ENCODE measurements around the gene ARHGAP45.

ARHGAP45 gene

DNA sequence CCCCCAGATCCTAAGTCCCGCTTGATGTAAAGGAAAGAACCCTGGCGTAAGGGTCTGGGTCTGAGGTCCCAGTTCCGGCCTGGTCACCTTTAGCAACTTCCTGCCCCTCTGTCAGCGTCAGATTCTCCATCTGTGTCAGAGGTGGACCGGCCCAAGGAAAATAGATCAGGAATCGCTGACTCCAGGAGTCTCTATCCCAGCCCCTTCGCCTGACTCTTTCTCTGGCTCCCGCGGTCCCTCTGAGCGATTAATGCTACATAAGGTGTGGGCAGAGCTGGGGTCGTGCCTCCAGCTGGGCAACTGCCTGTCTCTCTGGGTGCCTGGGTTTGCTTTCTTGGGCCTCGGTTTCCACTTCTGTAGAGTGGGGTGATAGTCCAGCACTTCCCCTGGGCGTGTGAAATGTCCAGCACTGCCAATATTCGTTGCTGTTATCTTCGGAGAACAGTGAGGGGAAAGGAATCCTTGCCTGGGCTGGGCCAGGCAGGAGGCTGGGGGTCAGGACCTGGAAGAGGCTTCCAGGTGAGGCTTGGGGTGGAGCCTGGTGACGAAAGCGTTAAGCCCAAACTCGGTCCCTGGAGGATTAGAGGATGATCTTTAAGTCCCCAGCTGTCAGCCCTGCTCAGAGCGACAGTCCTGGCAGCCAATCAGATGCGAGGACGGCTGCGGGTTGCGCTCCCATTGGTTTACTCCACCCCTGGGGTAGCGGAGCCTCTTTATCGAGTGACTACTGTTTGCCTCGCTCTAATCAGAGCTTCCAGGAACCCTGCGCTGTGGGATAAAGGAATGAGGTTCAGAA, 26.3 kb upstream of the ARHGAP45 start:
- DNase-seq: peak; percentile 97

DNA sequence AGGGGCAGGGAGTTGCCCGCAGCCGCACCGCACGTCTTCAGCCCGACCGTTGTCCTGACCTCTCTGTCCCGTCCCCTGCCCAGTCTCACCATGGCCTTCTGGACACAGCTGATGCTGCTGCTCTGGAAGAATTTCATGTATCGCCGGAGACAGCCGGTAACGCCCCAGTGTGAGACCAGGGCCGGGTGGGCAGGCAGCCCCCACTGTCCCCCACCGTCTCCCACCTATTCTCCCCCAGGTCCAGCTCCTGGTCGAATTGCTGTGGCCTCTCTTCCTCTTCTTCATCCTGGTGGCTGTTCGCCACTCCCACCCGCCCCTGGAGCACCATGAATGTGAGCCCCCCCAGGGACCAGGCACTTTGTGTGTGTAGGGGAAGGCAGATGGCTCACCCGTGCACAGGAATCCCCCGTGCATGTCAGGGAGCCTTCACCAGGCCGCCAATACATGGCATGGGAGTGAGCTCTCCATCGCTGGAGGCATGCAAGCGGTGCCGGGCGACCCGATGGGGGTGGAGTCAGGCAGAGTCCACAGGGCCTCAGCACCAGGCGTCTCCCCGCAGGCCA, 25.6 kb upstream of the ARHGAP45 start:
- no peak for DNase-seq

DNA sequence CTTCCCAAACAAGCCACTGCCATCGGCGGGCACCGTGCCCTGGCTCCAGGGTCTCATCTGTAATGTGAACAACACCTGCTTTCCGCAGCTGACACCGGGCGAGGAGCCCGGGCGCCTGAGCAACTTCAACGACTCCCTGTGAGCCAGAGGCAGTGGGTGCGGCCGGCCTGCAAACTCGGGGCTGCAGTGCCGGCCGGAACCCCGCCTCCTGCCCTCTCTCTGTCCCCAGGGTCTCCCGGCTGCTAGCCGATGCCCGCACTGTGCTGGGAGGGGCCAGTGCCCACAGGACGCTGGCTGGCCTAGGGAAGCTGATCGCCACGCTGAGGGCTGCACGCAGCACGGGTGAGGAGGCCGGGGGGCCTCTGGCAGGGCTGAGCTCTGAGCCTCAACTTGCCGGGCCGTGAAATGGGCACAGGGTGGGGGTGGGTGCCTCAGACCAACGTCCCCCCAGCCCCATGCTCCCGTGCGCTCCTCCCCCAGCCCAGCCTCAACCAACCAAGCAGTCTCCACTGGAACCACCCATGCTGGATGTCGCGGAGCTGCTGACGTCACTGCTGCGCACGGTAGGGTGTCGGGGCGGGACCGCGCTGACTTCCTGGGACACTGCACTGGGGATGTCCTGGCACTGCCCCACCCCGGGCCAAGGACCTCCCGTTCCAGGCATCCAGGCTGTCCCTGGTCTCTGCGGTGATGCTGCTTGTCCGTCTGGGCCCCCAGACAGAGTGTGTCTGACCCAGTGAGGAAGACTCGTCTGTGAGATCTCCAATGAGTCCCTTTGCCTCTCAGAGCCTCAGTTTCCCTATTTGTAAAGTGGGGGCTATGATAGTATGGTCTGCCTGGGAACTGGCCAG, 24.9 kb upstream of the ARHGAP45 start:
- no peak for DNase-seq

DNA sequence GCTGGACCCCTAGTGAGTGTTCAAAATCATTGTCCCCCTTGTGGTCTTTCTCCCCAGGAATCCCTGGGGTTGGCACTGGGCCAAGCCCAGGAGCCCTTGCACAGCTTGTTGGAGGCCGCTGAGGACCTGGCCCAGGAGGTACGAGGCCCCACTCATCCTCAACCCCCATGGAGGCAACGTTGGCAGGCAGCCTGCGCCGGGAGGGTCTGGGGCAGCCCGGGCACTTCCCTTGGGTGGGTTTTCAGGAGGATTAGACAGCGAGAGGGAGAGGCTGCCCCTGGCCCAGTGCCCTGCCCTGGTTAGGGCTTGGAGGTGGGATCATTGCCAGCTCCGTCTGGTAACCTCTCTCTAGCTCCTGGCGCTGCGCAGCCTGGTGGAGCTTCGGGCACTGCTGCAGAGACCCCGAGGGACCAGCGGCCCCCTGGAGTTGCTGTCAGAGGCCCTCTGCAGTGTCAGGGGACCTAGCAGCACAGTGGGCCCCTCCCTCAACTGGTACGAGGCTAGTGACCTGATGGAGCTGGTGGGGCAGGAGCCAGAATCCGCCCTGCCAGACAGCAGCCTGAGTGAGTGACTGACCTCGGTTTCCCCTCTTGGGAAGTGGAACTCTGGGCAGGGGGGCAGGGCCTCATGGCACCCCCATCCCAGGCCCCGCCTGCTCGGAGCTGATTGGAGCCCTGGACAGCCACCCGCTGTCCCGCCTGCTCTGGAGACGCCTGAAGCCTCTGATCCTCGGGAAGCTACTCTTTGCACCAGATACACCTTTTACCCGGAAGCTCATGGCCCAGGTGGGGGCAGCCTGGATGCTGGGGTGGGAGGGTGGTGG, 24.1 kb upstream of the ARHGAP45 start:
- DNase-seq: no peak

DNA sequence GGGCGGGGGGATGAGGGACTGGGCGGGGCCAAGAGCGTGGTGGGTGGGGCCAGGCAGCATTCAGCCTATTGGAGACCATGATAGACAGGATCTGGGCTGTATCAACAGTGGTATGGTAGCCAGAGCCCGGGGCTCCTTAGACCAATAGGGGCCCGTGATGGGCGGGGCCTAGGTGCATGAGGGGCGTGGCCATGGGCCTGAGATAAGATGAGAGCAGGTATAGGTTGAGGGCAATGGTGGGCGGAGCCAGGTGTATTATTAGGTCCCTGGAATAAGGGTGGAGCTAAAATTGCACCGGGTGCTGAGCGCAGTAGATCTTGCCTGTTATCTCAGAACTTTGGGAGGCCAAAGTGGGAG, 21.7 kb upstream of the ARHGAP45 start:
- peak; percentile 53 for DNase-seq

DNA sequence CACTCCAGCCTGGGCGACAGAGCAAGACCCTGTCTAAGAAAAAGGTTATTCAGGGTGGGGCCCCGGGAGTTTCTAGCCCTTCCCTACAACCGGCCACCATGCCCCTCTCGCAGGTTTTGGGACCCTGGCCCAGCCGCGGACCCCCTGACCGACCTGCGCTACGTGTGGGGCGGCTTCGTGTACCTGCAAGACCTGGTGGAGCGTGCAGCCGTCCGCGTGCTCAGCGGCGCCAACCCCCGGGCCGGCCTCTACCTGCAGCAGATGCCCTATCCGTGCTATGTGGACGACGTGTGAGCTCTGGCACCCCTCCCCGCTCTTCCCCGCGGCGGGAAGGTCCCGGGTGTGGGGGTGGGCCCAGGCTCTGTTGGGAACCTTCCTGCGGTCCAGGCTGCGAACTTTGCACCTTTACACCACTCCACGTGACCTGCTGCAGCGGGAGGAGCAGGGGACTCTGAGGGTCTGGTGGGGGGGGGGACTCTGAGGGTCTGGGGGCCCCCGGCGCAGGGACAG, 20.8 kb upstream of the ARHGAP45 start:
- no peak for DNase-seq

DNA sequence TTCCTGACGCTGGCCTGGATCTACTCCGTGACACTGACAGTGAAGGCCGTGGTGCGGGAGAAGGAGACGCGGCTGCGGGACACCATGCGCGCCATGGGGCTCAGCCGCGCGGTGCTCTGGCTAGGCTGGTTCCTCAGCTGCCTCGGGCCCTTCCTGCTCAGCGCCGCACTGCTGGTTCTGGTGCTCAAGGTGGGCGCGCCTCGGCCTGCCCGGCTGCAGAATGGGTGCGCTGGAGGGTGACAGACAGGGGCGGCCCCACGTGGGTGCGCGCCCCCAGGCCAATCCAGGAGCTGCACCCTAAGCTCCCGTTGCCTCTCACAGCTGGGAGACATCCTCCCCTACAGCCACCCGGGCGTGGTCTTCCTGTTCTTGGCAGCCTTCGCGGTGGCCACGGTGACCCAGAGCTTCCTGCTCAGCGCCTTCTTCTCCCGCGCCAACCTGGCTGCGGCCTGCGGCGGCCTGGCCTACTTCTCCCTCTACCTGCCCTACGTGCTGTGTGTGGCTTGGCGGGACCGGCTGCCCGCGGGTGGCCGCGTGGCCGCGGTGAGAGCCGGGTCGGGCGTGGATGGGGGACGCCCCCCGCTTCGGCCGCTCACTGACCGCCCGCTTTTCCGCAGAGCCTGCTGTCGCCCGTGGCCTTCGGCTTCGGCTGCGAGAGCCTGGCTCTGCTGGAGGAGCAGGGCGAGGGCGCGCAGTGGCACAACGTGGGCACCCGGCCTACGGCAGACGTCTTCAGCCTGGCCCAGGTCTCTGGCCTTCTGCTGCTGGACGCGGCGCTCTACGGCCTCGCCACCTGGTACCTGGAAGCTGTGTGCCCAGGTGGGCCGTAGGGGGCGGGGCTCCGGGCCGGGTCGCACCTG, 19.9 kb upstream of the ARHGAP45 start:
- no peak for DNase-seq

DNA sequence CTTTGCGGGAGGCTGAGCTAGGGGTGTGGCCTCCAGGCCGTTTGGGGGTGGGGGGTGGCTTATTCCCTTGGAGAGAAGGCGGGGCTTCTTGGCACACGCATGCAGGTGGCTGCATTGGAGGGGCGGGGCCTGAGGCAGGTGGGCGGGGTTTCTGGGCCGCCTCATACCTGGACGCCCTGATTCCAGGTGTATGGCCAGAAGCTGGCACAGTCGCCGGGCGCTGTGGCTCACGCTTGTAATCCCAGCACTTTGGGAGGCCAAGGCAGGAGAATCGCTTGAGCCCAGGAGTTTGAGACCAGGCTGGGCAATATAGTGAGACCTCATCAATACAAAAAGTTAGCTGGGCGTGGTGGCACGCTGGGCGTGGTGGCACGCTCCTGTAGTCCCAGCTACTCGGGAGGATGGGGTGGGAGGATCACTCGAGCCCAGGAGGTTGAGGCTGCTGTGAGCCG, 19.2 kb upstream of the ARHGAP45 start:
- no peak for DNase-seq

DNA sequence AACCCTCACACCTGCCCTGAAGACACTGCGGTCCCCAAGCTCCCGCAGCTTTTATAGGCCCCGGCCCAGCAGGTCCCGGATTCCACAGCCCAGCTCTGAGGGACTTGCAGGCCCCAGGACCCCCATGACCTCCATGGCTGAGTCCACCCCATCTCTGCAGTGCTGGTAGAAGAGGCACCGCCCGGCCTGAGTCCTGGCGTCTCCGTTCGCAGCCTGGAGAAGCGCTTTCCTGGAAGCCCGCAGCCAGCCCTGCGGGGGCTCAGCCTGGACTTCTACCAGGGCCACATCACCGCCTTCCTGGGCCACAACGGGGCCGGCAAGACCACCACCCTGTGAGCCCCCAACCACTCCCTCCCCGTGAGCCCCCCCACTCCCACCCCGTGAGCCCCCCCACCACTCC, 17.9 kb upstream of the ARHGAP45 start:
- DNase-seq: no peak

DNA sequence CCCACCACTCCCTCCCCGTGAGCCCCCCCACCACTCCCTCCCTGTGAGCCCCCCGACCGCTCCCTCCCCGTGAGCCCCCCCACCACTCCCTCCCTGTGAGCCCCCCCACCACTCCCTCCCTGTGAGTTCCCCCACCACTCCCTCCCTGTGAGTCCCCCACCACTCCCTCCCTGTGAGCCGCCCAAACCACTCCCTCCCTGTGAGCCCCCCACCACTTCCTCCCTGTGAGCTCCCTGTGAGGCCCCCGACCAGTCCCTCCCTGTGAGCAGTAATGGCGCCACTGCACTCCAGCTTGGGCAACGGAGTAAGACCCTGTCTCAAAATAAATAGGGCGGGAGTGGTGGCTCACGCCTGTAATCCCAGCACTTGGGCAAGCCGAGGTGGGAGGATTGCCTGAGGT, 17.2 kb upstream of the ARHGAP45 start:
- no peak for DNase-seq

DNA sequence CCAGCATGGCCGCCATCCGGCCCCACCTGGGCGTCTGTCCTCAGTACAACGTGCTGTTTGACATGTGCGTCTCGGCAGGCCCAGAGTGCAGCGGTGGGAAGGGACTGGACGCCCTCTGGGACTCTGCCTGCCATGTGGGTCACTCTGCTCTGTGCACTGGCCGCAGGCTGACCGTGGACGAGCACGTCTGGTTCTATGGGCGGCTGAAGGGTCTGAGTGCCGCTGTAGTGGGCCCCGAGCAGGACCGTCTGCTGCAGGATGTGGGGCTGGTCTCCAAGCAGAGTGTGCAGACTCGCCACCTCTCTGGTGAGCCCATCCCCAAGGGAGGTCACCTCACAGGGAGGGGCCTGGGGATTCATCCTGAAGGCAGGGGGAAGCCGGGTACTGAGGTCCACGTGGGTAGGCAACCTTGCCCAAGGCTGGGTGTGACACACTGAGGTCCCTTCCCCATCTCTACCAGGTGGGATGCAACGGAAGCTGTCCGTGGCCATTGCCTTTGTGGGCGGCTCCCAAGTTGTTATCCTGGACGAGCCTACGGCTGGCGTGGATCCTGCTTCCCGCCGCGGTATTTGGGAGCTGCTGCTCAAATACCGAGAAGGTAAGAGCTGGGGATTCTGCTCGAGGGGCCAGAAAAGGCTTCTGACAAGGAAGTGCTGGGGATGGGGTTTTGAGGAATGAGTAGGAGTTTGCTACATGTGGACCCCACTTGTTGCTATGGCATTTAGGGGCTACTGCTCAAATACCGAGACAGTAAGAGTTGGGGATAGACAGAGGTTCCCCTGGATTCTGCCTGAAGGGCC, 15.8 kb upstream of the ARHGAP45 start:
- DNase-seq: no peak

DNA sequence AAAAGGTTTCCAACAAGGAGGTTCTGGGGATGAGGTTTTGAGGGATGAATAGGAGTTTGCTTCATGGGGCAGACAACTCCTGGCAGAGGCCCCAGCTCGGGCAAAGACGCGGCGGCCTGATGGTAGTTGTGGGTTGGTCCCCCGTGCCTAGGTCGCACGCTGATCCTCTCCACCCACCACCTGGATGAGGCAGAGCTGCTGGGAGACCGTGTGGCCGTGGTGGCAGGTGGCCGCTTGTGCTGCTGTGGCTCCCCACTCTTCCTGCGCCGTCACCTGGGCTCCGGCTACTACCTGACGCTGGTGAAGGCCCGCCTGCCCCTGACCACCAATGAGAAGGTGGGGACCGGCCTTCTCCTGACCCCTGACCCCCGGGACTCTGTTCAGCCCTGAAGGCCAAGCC, 15.2 kb upstream of the ARHGAP45 start:
- no peak for DNase-seq

DNA sequence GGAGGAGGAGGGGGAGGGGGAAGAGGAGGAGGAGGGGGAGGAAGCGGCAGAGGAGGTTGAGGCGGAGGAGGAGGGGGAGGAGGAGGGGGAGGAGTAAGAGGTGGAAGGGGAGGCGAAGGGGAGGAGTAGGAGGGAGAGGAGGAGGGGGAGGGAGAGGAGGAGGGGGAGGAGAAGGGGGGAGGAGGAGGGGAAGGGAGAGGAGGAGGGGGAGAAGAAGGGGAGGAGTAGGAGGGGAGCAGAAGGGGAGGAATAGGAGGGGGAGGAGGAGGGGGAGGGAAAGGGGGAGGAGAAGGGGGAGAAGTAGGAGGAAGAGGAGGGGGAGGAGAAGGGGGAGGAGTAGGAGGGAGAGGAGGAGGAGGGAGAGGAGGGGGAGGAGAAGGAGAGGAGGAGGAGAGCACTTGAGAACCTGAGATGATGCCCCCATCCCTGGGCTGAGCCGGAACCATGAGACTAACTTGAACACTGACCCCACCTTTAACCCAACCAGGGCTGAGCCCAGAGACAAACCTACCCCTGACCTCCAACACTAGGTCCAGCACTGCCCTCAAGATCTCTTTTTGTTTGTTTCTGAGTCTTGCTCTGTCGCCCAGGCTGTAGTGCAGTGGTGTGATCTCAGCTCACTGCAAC, 14.5 kb upstream of the ARHGAP45 start:
- no peak for DNase-seq

DNA sequence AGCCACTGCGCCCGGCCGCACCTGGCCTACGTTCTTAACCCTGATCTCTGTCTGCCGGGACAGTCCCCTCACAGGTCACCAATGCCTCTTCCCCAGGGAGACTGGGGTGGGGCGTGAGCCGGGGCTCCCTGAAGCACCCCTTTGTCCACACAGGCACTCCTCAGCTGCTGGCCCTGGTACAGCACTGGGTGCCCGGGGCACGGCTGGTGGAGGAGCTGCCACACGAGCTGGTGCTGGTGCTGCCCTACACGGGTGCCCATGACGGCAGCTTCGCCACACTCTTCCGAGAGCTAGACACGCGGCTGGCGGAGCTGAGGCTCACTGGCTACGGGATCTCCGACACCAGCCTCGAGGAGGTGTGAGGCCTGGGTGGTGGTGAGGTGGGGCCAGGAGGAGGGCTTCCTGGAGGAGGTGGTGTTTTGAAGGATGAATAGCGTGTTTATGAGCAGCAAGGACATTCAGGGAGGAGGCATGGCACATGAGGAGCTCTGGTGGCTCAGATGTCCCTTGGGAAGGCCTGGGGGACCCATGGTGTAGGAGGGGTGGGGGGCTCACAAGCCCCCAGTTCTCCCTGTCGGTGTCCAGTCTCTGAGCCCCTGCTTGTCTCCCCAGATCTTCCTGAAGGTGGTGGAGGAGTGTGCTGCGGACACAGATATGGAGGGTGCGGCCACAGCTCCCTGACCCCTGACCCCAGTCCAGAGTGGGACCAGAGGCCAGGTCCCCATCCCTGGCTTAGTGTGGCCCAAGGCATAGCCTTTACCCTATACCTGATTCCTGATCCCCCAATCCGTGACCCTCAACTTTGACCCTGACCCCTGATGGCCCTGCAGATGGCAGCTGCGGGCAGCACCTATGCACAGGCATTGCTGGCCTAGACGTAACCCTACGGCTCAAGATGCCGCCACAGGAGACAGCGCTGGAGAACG, 13.5 kb upstream of the ARHGAP45 start:
- no peak for DNase-seq

DNA sequence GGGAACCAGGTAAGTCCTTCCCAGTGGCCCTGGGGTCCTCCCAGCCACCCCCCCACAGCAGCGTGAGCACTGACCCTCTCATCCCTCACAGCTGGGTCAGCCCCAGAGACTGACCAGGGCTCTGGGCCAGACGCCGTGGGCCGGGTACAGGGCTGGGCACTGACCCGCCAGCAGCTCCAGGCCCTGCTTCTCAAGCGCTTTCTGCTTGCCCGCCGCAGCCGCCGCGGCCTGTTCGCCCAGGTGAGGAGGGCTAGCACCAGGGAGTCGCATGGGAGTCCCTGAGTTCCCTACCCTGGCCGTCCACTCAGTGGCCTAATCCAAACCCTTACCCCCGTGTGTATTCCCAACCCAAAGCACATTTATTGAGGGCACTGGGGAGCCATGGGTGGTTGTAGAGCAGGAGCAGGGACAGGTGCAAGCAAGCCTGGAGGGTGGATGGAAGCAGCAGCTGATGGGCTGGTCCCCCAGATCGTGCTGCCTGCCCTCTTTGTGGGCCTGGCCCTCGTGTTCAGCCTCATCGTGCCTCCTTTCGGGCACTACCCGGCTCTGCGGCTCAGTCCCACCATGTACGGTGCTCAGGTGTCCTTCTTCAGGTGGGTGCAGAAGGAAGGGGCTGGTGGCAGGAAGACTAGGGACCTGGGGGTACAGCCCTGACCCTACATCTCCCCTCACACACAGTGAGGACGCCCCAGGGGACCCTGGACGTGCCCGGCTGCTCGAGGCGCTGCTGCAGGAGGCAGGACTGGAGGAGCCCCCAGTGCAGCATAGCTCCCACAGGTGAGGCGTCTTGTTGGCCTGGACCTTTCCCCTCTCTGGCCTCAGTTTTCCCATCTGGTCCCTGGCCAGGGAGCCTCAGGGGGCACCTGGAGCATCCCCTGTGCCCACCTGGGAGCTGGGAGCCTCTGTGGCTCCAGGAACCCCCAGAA, 12.6 kb upstream of the ARHGAP45 start:
- no peak for DNase-seq

DNA sequence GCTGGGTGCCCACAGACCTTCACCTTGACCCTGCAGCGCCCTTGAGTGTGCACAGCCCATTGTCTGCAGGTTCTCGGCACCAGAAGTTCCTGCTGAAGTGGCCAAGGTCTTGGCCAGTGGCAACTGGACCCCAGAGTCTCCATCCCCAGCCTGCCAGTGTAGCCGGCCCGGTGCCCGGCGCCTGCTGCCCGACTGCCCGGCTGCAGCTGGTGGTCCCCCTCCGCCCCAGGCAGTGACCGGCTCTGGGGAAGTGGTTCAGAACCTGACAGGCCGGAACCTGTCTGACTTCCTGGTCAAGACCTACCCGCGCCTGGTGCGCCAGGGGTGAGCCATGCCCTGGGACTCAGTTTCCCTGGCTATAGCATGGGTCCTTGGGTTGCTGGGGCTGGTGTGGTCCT, 11.9 kb upstream of the ARHGAP45 start:
- DNase-seq: no peak

DNA sequence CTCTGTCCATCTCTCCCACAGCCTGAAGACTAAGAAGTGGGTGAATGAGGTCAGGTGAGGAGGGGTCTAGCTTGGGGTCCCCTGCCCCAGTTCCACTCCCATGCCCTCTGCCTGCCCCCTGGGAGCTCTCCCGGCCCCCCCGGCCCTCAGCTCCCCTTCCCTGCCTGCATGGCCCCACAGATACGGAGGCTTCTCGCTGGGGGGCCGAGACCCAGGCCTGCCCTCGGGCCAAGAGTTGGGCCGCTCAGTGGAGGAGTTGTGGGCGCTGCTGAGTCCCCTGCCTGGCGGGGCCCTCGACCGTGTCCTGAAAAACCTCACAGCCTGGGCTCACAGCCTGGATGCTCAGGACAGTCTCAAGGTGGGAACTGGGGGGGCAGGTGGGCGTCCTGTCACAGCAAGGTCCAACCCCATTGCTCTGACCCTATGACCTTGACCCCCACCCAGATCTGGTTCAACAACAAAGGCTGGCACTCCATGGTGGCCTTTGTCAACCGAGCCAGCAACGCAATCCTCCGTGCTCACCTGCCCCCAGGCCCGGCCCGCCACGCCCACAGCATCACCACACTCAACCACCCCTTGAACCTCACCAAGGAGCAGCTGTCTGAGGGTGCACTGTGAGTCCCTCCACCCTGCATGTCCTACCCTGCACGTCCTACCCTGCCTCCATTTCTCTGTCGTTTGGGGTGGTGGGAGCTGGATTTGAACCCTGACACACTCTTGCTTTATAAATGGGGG, 10.9 kb upstream of the ARHGAP45 start:
- no peak for DNase-seq

Measured in CD4-positive, alpha-beta T cell treated with Interleukin-4 for 4 hours (primary cell).